ENCODE data around the gene TASP1.

GRCh38 chr20:13685623-13686022 is 46.9 kb upstream of the TASP1 start:
- TF ChIP-seq ARNT (IDR thresholded peaks at IDR 0.05) = no peak
- TF ChIP-seq FOXM1 (IDR thresholded peaks at IDR 0.05; ENCODE audit: borderline replicate concordance) = no peak
- no peak for TF ChIP-seq SUZ12 (IDR thresholded peaks at IDR 0.05)
- no peak for TF ChIP-seq SP1 (IDR thresholded peaks at IDR 0.05)

All from HEK293T (cell line).